GM18499 (cell line): Measurements from ENCODE around the gene CISD3.

Experiments
- ATAC-seq: cut with Tn5 transposase; IDR thresholded peaks from one replicate; pipeline ENCODE4 v1.9.1; 2021; ENCODE audit warnings: moderate number of reproducible peaks; ENCODE audit not compliant: insufficient read depth, unreplicated experiment

CISD3 gene

GRCh38 chr17:38706505-38707216 is 23.5 kb upstream of the CISD3 start:
- no peak for ATAC-seq

- ATAC-seq = no peak
Measured at GRCh38 chr17:38707678-38708351, 22.3 kb upstream of the CISD3 start.

- no peak for ATAC-seq
Measured at GRCh38 chr17:38709104-38709820, 20.9 kb upstream of the CISD3 start.

GRCh38 chr17:38709864-38710603 is 20.1 kb upstream of the CISD3 start:
- no peak for ATAC-seq

- ATAC-seq = no peak
Measured at GRCh38 chr17:38710604-38710962, 19.6 kb upstream of the CISD3 start.

- no peak for ATAC-seq
Measured at GRCh38 chr17:38710985-38711384, 19.2 kb upstream of the CISD3 start.

- no peak for ATAC-seq
Measured at GRCh38 chr17:38711792-38712571, 18.2 kb upstream of the CISD3 start.

- no peak for ATAC-seq
Measured at GRCh38 chr17:38712593-38712992, 17.5 kb upstream of the CISD3 start.

- ATAC-seq = no peak
Measured at GRCh38 chr17:38713456-38714075, 16.6 kb upstream of the CISD3 start.

- no peak for ATAC-seq
Measured at GRCh38 chr17:38715216-38715943, 14.8 kb upstream of the CISD3 start.

- ATAC-seq = no peak
Measured at GRCh38 chr17:38716368-38717005, 13.7 kb upstream of the CISD3 start.

GRCh38 chr17:38717139-38717745 is 12.9 kb upstream of the CISD3 start:
- ATAC-seq = no peak

- ATAC-seq = no peak
Measured at GRCh38 chr17:38719289-38719942, 10.7 kb upstream of the CISD3 start.

- ATAC-seq = no peak
Measured at GRCh38 chr17:38719943-38720641, 10.0 kb upstream of the CISD3 start.

- no peak for ATAC-seq
Measured at GRCh38 chr17:38720941-38721340, 9.2 kb upstream of the CISD3 start.

- no peak for ATAC-seq
Measured at GRCh38 chr17:38721802-38722201, 8.3 kb upstream of the CISD3 start.
